Left hindlimb (tissue), 1 donor: ENCODE data around the gene UBE2D2.
A peak's percentile ranks its signal among the peaks of the same experiment; 100 is the strongest.
"Not testable (repeated sequence)": the region's sequence is repeated elsewhere in the genome, so short reads cannot be mapped to it uniquely, and the experiment has no call there.

Experiments
- DNase-seq: peaks from one replicate; pipeline ENCODE4 v3.0.0-alpha.2; 2018

Gene UBE2D2

DNA sequence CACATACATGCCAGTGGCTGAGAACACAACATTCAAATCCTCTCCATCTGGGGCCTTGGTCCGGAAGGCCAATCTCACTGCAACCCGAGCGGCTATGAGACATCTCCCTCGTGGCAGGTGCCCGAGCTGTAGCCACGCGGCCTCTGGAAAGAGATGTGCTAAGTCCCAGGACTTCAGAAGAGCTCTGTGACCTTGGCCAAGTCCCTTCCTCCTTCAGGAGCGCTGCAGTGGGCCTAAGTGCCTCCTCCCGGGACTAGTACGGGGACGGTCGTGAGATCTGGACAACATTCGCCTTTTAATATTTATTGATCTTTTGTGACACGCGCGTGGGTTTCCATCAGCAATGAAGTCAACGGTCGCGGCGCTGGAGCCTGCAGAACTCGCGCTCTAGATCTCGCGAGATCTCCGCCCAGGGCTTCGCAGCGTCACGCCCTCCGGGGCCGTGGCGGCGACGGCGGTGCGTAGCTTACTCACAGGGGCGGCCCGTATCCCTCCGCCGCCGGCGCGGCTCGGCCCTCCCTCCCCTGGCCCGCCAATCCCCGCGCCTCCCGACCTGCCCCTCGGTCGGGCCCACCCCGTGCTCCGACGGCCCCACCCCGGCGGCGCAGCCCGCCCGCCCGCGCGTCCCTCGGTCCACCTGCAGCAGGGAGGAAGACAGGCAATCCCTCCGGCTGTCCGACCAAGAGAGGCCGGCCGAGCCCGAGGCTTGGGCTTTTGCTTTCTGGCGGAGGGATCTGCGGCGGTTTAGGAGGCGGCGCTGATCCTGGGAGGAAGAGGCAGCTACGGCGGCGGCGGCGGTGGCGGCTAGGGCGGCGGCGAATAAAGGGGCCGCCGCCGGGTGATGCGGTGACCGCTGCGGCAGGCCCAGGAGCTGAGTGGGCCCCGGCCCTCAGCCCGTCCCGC, at the start of gene UBE2D2:
Gene UBE2D2, plus strand, starts transcription at position 588 of the 903 bp plus-strand sequence. CDS start 453 bp downstream, outside the sequence.
- peak; percentile 98 for DNase-seq

GRCh38 chr5:139512786-139513390, 48.3 kb upstream of the UBE2D2 start:
- no peak for DNase-seq

DNA sequence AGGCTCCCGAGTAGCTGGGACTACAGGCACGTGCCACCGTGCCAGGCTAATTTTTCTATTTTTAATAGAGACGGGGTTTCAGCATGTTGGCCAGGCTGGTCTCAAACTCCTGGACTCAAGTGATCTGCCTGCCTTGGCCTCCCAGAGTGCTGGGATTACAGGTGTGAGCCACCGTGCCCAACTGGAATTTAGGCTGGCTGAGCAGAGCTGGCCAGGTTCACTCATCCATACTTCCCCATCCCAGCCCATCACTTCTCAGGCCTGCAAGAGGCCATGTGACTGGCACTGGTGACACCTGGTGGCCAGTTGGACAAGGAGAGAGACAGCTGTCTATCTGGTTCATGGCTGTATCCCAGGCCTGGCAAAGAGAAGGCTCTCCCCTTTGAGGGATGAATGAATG, 47.7 kb upstream of the UBE2D2 start:
- DNase-seq = peak; percentile 83

GRCh38 chr5:139513852-139514485, 47.2 kb upstream of the UBE2D2 start:
- no peak for DNase-seq

DNA sequence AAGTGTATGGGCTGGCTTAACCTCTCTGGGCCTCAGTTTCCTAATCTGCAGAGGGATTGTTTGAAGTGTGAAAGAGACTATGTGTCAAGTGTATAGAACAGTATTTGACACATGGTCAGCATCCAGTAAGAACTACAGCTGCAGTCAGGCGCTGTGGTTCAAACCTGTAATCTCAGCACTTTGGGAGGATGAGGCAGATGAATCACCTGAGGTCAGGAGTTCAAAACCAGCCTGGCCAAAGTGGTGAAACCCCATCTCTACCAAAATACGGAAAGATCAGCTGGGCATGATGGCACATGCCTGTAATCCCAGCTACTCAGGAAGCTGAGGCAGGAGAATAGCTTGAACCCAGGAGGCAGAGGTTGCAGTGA, 46.7 kb upstream of the UBE2D2 start:
- DNase-seq = no peak

DNA sequence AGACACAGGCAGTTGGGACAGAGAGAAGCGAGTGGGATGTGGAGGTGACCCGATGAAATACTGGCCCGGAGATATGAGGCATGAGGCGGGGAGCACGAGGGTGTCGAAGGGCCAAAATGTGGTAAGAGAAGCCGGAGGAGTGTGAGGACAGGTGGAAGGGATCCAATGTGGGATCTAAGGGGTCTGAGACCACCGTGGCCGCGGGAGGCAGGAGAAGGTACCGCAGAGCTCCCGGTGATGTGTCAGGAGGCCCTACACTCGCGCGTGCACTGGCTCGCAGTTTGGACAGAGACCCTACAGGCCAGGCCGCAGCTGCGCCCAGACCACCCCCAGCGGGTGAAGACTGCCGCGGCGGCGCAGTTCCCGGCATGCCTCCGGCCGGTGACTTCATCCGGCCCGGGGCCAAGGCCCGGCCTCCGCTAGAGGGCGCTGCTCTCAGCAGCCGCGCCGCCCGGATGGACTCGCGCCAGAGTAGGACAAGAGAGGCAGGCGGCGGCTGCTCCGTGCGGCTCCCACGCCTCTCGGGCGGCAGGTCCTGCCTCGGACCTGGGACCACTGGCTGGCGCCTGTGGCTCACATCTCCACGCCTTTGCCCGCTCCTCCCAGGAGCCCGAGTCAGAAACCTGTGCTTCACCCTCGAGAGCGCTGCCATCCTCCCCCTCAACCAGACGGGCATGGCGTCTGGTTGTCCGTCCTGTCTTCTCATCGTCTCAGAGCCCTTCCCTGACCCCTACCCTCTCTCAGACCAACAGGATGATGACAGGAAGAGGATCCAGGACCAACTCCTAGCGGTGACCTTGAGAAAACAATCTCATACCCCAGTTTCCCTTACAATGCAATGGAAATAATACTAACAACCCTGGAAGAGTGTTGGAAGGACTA, 43.2 kb upstream of the UBE2D2 start:
- peak; percentile 93 for DNase-seq

DNA sequence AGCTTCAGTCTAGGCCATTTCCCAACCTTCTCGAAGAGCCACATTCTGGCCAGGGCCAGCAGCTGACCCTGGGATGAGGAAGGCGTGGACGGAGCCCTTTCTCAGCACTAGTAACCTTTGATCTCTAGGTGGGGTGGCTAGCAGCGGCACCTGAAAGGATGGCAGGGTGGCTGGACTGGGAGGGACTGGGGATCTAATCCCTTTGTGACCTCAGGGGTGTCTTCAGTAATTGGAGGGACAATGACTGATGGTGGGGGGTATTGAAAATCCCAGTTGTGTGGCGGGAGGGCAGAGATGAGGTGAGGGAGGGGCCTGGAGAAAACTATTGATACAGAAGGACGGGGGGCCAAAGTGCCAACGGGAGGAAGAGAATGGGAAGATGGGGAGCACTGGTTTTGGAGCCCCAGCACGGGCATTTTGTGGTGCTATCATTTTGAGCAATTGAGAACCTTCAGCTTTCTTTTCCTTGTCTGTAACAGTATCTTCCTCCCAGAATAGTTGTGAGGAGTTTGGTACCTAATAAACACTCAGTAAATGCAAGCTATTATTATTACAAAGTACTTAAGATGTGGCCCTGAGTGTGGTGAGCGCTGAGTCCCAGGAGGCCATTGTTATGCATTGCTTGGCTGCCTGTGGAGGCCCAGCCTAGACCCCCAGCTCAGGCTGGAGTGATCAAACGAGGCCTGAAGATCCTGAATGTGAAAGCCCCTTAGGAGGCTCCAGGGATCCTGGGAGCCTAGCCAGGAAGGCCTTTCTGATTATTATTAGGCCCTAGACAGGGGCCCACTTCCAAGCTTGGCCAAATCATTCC, 37.3 kb upstream of the UBE2D2 start:
- DNase-seq = no peak

DNA sequence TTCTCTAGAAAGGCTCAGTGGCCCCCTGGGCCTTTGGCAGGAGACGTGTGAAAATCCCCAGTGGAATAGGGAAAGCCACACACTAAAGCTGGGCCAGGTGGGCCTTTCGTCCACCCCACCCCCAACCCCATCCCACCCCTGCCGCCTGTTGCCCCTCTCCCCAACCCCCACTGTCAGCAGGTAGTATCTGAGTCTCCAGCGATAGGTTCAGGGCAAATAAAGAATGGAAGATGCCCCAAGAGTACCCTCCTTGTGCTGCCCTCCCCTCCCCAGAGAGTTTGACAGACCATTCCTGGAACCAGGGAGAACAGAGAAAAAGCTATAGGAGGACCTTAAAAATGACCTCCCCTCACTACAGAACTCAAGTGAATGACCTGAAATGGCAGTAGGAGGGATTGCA, 36.7 kb upstream of the UBE2D2 start:
- DNase-seq = no peak

GRCh38 chr5:139524940-139525585, 36.1 kb upstream of the UBE2D2 start:
- no peak for DNase-seq

DNA sequence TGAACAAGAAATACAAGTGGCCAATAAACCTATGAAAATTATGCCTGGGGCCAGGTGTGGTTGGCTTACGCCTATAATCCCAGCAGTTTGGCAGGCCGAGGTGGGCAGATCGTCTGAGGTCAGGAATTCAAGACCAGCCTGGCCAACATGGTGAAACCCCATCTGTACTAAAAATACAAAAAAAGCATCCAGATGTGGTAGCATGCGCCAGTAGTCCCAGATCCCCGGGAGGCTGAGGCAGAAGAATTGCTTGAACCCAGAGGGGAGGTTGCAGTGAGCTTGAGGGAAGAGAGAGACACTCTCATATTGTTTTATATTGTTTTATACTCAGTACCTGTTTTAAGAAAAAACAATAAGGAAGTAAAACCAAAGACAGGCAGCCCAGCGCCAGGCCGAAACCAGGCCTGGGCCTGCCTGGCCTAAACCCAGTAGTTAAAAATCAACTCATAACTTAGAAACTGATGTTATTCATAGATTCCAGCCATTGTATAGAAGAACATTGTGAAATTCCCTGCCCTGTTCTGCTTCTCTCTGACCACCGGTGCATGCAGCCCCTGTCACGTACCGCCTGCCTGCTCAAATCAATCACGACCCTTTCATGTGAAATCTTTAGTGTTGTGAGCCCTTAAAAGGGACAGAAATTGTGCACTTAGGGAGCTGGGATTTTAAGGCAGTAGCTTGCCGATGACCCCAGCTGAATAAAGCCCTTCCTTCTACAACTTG, 35.4 kb upstream of the UBE2D2 start:
- not testable (repeated sequence) for DNase-seq

GRCh38 chr5:139526309-139527089, 34.6 kb upstream of the UBE2D2 start:
- DNase-seq = not testable (repeated sequence)

- not testable (repeated sequence) for DNase-seq
These were observed 34.1 kb upstream of the UBE2D2 start for GRCh38 chr5:139527090-139527470.

DNA sequence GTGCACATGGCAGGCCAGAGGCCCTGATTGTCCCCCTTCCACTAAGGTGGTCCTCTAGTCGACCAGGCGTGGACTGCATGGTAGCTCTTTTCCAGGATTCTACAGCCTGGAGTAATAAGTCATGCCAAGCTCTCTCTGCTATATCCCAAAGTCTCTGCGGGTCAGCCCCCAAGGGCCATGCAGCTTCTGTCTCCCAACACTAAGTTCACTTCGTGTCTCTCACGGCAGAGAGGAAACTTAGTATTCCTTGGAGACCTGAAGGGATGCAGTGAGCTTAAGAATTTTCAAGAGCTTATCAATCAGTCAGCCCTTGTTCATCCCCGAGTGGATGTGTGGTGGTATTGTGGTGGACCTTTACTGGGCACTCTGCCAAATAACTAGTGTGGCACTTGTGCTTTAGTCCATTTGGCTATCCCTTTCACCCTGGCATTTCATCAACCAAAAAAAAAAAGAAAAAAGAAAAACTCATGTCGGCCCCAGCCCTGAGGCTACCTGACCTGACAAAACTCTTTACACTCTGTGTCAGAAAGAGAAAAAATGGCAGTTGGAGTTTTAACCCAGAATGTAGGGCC, 33.2 kb upstream of the UBE2D2 start:
- not testable (repeated sequence) for DNase-seq

DNA sequence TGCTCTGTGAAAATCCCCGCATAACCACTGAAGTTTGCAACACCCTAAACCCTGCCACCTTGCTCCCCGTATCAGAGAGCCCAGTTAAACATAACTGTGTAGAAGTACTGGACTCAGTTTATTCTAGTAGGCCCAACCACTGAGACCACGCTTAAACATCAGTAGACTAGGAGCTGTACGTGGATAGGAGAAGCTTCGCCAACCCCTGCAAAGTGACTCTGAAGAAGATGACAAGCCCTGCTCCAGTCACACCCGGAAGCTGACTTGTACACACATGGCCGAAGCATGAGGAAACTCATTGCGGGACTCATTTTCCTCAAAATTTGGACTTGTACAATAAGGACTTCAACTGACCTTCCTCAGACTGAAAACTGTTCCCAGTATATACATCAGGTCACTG, 32.4 kb upstream of the UBE2D2 start:
- not testable (repeated sequence) for DNase-seq

DNA sequence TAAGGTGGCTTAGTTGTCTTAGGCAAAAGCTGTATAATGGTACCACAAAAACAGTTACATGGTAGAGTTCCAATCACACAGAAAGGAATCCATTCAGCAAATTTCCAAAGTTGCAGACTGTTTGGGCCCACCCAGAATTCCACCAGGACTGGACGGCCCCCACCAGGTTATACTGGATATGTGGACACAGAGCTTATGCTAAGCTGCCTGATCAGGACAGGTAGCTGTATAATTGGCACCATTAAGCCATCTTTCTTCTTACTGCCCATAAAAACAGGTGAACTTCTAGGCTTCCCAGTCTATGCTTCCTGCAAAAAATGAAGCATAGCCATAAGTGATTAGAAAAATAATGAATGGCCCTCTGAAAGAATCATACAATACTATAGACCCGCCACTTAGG, 31.1 kb upstream of the UBE2D2 start:
- not testable (repeated sequence) for DNase-seq

GRCh38 chr5:139531772-139532169, 29.4 kb upstream of the UBE2D2 start:
- DNase-seq = no peak

DNA sequence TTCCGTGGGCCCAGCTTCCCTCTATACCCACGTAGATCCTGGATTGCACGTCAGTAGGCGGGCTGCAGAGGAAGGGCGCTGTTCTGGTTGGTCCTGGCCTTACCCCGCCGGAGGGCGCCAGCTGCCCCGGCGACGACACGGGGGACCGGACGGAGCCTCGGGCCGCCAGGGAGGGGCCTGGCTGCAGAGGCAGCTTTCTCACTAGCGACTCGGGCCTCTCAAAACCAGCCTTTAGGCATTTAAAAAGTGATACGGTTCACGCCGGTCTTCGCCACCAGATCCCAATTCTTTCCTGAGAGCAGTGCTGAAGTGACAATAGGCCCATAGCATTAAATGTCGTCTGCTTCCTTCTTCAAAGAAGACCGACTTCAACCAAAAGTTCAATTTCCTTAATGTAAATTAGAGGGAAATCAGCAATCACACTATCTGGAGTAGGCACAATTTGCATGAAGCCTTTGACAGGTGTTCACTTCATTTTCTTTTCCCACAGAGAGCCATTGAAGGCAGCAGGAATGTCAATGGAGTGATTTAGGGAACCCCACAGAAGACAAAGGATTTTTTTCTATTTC, 17.6 kb upstream of the UBE2D2 start:
- DNase-seq = peak; percentile 61

DNA sequence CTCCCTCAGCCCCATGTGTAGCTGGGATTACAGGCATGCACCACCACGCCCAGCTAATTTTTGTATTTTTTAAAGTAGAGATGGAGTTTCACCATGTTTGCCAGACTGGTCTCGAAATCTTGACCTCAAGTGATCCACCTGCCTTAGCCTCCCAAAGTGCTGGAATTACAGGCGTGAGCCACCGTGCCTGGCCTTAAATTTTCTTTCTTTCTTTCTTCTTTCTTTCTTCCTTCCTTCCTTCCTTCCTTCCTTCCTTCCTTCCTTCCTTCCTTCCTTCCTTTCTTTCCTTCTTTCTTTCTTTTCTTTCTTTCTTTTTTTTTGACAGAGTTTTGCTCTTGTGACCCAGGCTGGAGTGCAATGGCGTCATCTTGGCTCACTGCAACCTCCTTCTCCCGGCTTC, 14.5 kb upstream of the UBE2D2 start:
- DNase-seq = not testable (repeated sequence)
